GM10266 (cell line): ENCODE measurements around the gene NPDC1.

Experiments used
- DNase-seq: peaks from one replicate; pipeline ENCODE4 v3.0.0; 2012; ENCODE audit errors: extremely low spot score
- CTCF ChIP-seq: IDR thresholded peaks from 2 replicates; pipeline ENCODE4 v1.5.1; 2012; ENCODE audit warnings: mild to moderate bottlenecking, low read depth; ENCODE audit not compliant: control insufficient read depth, insufficient read depth; ENCODE audit errors: missing control alignments

NPDC1 gene

GRCh38 chr9:136992819-136993369 is 53.1 kb downstream of the NPDC1 start:
- no peak for DNase-seq
- no peak for TF ChIP-seq CTCF

GRCh38 chr9:136991993-136992818 is 53.8 kb downstream of the NPDC1 start, which contains the start of gene PAXX:
TSS of gene PAXX (plus strand) at chr9:136992422. CDS start at chr9:136992444, 22 bp downstream.
- DNase-seq, result peak; percentile 100
- no peak for TF ChIP-seq CTCF

- no peak for TF ChIP-seq CTCF
- DNase-seq, result no peak
Observed at GRCh38 chr9:136990242-136990911, 55.6 kb downstream of the NPDC1 start.
